OCI-LY1 (cell line): ENCODE results near the gene RPS3A.

Experiments
- H2AFZ ChIP-seq: fragments of 200-600 bp; sonication (generic), shearing (Covaris generic); 2 replicates; pipeline ENCODE4 v1.6.0; 2014; ENCODE audit warnings: antibody characterized with exemption, mild to moderate bottlenecking, low read length
- H3F3A ChIP-seq: fragments of 200-600 bp; sonication (generic), shearing (Covaris generic); 2 replicates; pipeline ENCODE4 v1.6.0; 2014; ENCODE audit warnings: mild to moderate bottlenecking, antibody characterized with exemption, low read length, moderate library complexity; ENCODE audit not compliant: insufficient read depth
- H3K27ac ChIP-seq: fragments of 200-600 bp; sonication (generic); 2 replicates; pipeline ENCODE4 v1.5.1; 2014; ENCODE audit warnings: low read length, mixed run types, mild to moderate bottlenecking, low read depth; ENCODE audit not compliant: poor library complexity, severe bottlenecking
- H3K27me3 ChIP-seq: fragments of 200-600 bp; sonication (generic); 2 replicates; pipeline ENCODE4 v1.6.0; 2014; ENCODE audit warnings: antibody characterized with exemption, mild to moderate bottlenecking, low read length, moderate library complexity; ENCODE audit not compliant: insufficient read depth
- H3K36me3 ChIP-seq: fragments of 200-600 bp; sonication (generic); 2 replicates; pipeline ENCODE4 v1.6.1; 2014; ENCODE audit warnings: mild to moderate bottlenecking, antibody characterized with exemption, low read length, moderate library complexity, mixed read lengths; ENCODE audit not compliant: insufficient read depth
- H3K4me1 ChIP-seq: fragments of 200-600 bp; sonication (generic); 2 replicates; pipeline ENCODE4 v1.5.1; 2014; ENCODE audit warnings: mild to moderate bottlenecking, low read length, moderate library complexity; ENCODE audit not compliant: insufficient read depth, severe bottlenecking
- H3K4me2 ChIP-seq: fragments of 200-600 bp; sonication (generic), shearing (Covaris generic); 2 replicates; pipeline ENCODE4 v1.6.1; 2014; ENCODE audit warnings: low read length
- H3K4me3 ChIP-seq: fragments of 200-600 bp; sonication (generic); 2 replicates; pipeline ENCODE4 v1.5.1; 2014; ENCODE audit warnings: low read length, low read depth, mild to moderate bottlenecking, mixed read lengths; ENCODE audit not compliant: poor library complexity, severe bottlenecking
- H3K79me2 ChIP-seq: fragments of 200-600 bp; shearing (Covaris generic); 2 replicates; pipeline ENCODE4 v1.6.1; 2016; ENCODE audit warnings: mixed run types, low read length, mixed read lengths; ENCODE audit not compliant: insufficient read depth
- H3K9ac ChIP-seq: fragments of 200-600 bp; sonication (generic), shearing (Covaris generic); 2 replicates; pipeline ENCODE4 v1.6.1; 2014; ENCODE audit warnings: mild to moderate bottlenecking, low read length, mixed read lengths
- H3K9me2 ChIP-seq: fragments of 200-600 bp; sonication (generic), shearing (Covaris generic); 2 replicates; pipeline ENCODE4 v1.6.1; 2014; ENCODE audit warnings: low read depth, mild to moderate bottlenecking, low read length, mixed read lengths
- H3K9me3 ChIP-seq: fragments of 200-600 bp; shearing (Covaris generic); 2 replicates; pipeline ENCODE4 v1.6.1; 2014; ENCODE audit warnings: low read length, mixed read lengths
- H4K20me1 ChIP-seq: fragments of 200-600 bp; sonication (generic), shearing (Covaris generic); 2 replicates; pipeline ENCODE4 v1.6.0; 2016; ENCODE audit warnings: mild to moderate bottlenecking, low read length; ENCODE audit not compliant: insufficient read depth
- EZH2 ChIP-seq: fragments of 200-600 bp; sonication (generic), shearing (Covaris generic); IDR thresholded peaks from 2 replicates; pipeline ENCODE4 v1.8.0; 2017; ENCODE audit warnings: borderline replicate concordance, mixed run types, mild to moderate bottlenecking, antibody characterized with exemption, low read length, moderate library complexity, mixed read lengths
- TF ChIP-seq, protein P1 (sequence below): fragments of 200-600 bp; sonication (generic), shearing (Covaris generic); IDR thresholded peaks from 2 replicates; pipeline ENCODE4 v1.5.1; 2017; ENCODE audit warnings: mild to moderate bottlenecking, antibody characterized with exemption, low read length, moderate library complexity, mixed read lengths

Gene RPS3A

GRCh38 chr4:151143162-151143561 lies 43.7 kb downstream of the RPS3A start:
- H3K79me2 ChIP-seq: no peaks in the 10 kb centered on the region
- no peaks in the 10 kb centered on the region for H3K4me1 ChIP-seq
- no peak overlapping the region for H3K4me3 ChIP-seq
- H4K20me1 ChIP-seq: no peaks in the 10 kb centered on the region
- H3K9ac ChIP-seq: no peak overlapping the region
- no peaks in the 10 kb centered on the region for H3F3A ChIP-seq
- no peaks in the 10 kb centered on the region for H3K9me3 ChIP-seq
- TF ChIP-seq, protein P1, sequence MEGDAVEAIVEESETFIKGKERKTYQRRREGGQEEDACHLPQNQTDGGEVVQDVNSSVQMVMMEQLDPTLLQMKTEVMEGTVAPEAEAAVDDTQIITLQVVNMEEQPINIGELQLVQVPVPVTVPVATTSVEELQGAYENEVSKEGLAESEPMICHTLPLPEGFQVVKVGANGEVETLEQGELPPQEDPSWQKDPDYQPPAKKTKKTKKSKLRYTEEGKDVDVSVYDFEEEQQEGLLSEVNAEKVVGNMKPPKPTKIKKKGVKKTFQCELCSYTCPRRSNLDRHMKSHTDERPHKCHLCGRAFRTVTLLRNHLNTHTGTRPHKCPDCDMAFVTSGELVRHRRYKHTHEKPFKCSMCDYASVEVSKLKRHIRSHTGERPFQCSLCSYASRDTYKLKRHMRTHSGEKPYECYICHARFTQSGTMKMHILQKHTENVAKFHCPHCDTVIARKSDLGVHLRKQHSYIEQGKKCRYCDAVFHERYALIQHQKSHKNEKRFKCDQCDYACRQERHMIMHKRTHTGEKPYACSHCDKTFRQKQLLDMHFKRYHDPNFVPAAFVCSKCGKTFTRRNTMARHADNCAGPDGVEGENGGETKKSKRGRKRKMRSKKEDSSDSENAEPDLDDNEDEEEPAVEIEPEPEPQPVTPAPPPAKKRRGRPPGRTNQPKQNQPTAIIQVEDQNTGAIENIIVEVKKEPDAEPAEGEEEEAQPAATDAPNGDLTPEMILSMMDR: no peak
- no peak for TF ChIP-seq EZH2
- no peaks in the 10 kb centered on the region for H3K36me3 ChIP-seq
- no peak overlapping the region for H3K27ac ChIP-seq
- no peak overlapping the region for H3K4me2 ChIP-seq
- no peak overlapping the region for H2AFZ ChIP-seq
- H3K27me3 ChIP-seq: no peaks in the 10 kb centered on the region
- no peaks in the 10 kb centered on the region for H3K9me2 ChIP-seq

DNA sequence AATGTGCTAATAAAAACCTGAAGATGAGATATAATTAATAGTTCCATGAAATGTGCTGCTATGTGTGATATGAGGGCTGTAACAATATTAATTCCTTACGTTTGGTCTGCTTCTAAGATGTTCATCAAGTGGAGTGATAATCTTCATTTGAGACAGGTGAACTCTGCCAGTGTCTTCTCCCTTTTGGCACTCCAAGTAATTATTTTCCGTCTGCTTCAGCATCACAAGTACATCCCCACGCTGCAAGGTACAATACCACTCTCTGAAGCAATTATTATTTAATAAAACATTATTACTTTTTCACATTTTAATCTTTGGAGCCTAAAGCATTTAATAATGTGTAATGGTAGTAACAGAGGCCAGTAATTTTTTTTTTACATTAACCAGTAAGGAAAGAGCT lies 44.4 kb downstream of the RPS3A start:
- TF ChIP-seq, protein P1: no peak
- TF ChIP-seq EZH2: no peak
- H3K36me3 ChIP-seq: no peaks in the 10 kb centered on the region
- H2AFZ ChIP-seq: no peak overlapping the region
- H4K20me1 ChIP-seq: no peaks in the 10 kb centered on the region
- H3K79me2 ChIP-seq: no peaks in the 10 kb centered on the region
- H3K9me2 ChIP-seq: no peaks in the 10 kb centered on the region
- H3F3A ChIP-seq: no peaks in the 10 kb centered on the region
- no peak overlapping the region for H3K27ac ChIP-seq
- no peaks in the 10 kb centered on the region for H3K9me3 ChIP-seq
- no peak overlapping the region for H3K4me3 ChIP-seq
- H3K27me3 ChIP-seq: no peaks in the 10 kb centered on the region
- no peaks in the 10 kb centered on the region for H3K4me1 ChIP-seq
- H3K9ac ChIP-seq: no peak overlapping the region
- H3K4me2 ChIP-seq: no peak overlapping the region

- H3K9ac ChIP-seq: no peak overlapping the region
- no peaks in the 10 kb centered on the region for H3K4me1 ChIP-seq
- H3K9me3 ChIP-seq: no peaks in the 10 kb centered on the region
- no peak overlapping the region for H2AFZ ChIP-seq
- no peak overlapping the region for H3K4me3 ChIP-seq
- no peaks in the 10 kb centered on the region for H3F3A ChIP-seq
- H3K27me3 ChIP-seq: no peaks in the 10 kb centered on the region
- no peaks in the 10 kb centered on the region for H3K79me2 ChIP-seq
- H3K4me2 ChIP-seq: no peak overlapping the region
- H3K27ac ChIP-seq: no peak overlapping the region
- H3K9me2 ChIP-seq: no peaks in the 10 kb centered on the region
- TF ChIP-seq EZH2: no peak
- TF ChIP-seq, protein P1: no peak
- H3K36me3 ChIP-seq: no peaks in the 10 kb centered on the region
- H4K20me1 ChIP-seq: no peaks in the 10 kb centered on the region
Observed at GRCh38 chr4:151144329-151145072, 45.1 kb downstream of the RPS3A start.
